NOMO-1 treated with dmso at 0.1 percent for 144 hours (cell line): Measurements from ENCODE around the gene HIPK1.

Experiments
- DNase-seq: peaks from one replicate; lab custom pipeline; 2025; ENCODE audit not compliant: unreplicated experiment; lab: John Stamatoyannopoulos, UW

Gene HIPK1

DNA sequence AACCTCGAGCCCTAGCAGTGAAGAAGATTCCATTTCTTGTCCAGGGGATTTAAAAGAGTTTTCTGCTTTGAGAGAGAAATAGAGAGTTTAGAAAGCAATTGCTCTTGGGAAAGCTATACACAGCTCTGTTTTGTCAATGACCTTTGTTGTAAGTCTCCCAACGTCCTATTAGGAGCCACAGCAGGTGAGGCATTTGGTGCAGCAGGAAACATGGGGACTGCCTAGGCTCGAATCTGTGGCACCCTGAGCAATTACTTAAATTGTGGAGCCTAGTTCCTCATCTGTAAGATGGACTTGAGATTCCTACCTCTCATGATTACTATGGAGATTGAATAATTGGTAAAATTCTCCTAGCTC lies 15.8 kb upstream of the HIPK1 start:
- DNase-seq: no peak

DNA sequence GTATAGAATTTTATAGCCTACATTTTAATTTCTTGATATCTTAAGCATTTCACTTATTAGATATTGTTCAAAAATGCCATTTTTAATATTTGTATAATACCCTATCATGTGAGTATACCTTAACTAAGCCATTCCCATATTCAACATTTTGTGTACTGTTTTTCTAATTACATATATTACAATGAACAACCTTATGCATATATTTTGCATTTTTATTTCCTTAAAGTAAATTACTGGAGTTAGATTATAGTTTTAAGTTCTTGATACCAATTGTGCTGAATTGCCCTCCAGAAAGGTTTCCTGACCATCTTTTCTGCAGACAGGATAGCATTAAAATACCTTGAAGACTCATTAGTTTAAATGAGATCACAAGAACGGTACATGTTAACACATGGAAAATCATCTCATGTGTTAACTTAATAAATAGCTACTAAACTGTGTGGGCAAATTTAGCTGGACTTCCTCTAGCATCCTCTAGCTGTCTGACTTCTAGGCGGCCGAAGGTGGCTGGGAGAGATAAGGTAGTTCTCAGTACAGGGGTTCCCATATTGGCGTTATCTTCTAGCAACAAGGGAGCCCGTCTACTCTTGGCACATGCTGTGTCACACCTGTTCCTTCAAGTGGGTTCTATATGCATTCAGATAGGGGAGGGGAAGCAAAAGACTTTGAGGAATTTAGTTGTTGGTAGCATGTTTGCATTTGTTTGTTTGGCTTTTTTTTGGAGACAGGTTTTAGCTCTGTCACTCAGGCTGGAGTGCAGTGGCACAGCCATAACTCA lies 15.0 kb upstream of the HIPK1 start:
- DNase-seq: no peak

DNA sequence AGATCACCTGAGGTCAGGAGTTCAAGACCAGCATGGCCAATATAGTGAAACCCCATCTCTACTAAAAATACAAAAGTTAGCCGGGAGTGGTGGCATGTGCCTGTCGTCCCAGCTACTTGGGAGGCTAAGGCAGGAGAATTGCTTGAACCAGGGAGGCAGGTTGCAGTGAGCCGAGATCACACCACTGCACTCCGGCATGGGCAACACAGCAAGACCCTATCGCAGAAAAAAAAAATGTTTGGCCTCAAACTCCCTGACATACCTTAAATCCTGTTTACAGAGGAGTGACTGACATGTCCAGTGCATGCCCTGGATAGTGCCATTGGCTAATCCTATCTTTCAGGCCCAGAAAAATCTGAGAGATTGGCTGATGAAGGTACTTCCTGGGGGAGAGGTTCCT lies 12.2 kb upstream of the HIPK1 start:
- DNase-seq: no peak

DNA sequence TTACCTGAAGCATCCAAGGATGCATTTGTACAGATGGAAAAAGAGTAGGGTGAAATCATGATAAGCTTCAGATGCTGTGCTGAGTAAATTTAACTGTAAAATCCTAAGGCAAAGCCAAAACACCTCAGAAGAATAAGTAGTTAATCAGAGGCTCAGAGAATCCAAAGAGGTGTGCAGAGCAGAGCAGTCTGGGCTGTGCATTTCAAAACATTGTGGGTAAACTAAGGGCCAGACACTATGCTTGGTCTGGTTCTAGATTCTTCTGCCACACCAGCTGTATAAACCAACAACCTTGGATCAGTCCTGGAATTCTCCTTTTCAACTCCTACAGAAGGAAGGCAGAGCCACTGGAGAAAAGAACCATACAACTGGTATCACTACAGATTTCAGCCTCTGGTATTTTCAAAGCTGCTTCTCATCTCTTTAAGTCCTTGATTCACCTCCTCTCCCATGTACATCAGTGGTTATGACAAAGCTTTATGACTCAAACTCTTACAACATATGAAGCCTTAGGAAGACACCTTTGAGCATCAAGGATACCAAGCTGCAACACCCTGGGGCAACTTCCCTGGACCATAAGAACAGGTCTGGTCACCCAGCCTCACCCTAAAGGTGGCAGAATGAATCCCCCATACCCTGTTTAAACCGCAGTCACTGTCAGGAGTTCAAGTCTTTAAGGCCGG lies 11.6 kb upstream of the HIPK1 start:
- no peak for DNase-seq

DNA sequence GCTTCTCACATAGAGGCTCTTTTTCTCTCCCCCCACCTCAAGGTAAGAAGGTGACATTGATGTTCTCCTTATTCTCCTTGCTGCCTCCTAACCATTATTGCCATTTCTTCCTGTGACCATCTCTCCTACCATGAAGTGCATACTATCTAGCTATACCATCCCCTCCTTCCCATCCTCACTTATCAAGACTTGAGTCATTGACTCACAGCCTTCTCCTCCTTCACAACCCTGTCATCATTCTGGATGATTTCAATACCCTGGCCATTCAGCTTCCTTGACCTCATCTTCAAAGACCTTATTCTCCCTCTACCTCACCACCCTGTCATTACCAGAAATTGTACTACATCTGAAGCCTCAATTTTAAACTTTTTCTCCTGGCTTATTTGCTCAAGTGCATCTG lies 10.9 kb upstream of the HIPK1 start:
- no peak for DNase-seq

DNA sequence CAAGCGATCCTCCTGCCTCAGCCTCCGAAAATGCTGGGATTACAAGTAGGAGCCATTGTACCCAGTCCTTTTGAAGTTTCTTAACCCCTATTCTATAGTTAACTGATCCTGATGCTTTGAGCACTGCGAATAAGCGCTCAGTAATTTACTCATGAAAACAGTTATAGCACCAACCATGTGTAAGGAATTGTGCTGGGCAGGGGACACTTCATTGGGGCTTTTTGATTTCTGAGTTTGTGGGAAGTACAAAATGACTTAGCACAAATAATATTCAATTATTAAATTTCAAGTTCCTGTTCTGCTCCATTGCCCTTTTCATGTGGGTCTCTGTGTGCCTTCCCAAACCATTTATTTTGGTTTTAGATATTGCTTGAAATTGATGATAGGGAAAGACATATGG lies 6.2 kb upstream of the HIPK1 start:
- no peak for DNase-seq

DNA sequence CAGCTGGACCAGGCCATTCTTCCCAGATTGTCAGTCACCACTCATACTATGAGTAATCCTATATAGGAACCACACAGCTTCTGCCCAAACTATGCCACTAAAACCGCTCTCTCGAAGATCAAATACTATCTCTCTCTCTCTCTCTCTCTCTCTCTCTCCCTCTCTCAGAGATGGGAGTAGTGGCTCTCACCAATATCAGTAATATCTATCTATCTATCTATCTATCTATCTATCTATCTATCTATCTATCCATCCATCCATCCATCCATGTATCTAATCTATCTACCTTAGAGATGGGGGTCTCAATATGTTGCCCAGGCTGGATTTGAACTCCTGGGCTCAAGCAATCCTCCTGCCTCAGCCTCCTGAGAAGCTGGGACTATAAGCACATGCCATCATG lies 4.7 kb upstream of the HIPK1 start:
- DNase-seq: no peak

DNA sequence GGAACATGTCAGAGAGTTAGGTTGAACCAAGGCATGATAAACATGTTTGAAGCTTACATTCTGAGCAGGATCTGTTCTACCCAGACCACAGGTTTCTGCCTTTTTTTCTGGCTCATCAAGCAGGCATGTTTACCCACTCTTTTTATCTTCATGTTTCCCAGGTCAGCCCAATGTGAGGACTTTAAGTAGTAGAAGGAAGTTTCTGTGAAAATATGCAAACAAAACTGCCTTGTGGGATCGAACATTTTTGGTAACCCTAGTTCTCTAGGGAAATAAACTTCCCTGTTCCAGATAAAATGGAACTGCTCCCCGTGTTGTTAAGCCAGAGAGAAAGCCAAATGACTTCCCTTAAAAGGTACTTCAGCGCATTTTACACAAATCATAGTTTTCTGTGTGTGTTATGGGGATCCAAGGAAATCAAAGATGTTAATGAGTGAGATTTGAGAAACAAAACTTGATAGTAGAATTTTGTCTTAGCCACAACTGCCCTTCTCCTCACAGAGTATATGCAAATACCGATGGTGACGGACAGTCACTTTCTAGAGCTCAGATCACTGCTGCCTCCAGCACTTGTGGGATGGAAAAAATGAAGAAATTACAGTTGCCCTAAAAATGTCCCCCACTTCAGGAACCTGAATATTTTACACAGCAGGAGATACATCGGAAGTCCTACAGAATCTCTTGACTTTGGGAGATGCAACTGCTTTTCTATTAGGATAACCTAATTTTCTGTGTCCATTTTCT lies 765 bp upstream of the HIPK1 start:
- no peak for DNase-seq

DNA sequence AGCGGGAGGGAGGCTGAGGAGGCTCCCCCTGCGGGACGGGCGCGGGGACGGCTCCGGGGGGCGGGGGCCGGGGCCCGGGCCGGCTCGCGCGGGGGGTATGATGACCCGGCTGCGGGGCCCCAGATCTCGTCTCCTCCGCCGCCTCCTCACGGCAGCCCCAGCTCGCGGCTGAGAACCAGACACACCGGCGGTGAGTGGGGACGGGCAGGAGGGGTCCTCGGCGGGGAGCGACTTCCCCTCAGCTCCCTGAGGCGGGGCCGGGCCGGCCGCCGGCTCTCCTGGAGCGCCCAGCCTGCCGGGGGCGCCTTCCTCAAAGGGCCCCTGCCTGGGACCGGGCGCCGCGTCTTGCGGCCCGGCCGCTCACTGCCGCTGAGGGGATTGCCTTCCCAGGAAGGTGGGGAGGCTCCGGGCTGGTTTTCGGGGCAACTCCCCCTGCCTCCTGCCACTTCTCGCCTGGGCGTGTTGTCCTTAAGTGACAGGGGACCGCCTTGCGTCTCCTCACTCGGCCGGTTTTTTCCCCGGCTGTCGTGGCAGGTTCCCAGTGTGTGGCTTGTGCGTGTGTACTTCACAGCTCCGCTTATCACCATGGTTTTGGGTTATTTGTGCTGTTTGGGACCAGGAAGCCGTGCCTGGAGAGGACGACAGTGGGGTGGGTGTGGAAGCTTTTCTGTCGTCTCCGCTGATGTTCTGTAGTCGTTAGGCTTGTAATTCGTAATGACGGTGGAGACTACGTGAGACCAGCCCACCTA lies 800 bp downstream of the HIPK1 start:
- no peak for DNase-seq

DNA sequence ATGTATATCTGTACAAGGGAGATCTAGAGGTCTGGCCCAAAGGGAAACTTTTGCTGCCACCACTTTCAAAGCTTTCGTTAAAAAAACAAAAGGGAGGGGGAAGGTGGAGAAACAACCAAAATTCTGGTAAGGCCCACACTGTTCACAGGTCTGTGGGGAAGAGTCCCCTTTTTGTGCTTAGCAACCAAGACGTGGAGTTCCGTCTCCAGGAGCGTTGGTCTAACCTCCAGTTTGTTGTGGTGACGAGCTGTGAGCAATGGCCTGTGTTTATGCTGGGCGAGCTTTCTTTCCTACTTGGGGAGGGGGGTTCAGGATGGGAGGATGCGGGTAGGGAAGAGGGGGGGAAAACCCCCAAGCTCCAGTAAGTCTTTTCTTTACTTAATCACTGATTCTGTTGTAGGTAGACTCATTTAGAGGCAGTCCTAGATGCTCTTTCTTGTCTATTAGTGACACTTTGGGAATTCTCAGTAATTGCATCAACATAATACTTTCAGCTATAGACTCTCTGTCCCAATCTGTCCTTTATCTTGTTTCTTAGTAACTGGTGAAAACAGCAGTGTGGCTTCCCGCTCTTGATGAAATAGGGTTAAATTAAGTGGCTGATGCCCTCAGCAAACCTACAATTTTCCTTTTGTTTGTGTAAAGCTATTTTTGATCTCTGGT lies 1.5 kb downstream of the HIPK1 start:
- DNase-seq: peak; percentile 13

DNA sequence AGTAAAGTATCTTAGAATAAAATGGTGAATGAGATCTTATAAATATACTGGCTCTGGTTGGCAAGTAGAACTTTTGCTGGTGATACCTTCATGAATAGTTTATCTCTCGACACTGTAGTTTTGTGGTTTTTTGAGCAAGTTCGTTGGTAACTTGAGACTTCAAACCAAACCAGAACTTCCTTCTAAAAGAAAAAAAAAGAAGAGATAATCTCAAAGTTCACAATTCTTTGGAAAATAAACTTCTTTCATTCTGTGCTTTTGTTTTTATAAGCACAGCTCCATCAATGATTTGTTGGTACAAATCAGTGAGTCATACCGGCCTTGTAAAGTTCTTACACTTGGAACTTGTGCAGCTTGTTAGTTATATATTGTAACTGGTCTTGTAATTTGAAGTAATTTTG lies 2.3 kb downstream of the HIPK1 start:
- no peak for DNase-seq

DNA sequence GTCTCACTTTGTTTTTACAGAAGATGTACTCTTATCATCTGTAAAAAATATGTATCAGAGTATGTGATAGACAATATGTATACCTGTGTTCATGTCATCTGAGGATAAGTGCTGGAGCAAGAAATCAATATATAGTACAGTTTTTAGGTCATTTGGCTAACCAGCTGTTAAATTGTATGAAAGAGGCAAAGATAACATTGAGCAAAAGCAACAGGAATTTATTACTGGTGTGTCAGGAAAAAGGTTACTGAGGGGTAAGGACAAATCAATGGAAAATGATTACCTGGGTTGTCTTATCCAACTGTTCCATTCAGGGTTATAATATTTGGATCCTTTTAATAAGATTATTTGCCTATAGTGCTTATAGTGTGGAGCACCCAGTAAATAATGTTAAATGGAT lies 4.9 kb downstream of the HIPK1 start:
- DNase-seq: no peak

DNA sequence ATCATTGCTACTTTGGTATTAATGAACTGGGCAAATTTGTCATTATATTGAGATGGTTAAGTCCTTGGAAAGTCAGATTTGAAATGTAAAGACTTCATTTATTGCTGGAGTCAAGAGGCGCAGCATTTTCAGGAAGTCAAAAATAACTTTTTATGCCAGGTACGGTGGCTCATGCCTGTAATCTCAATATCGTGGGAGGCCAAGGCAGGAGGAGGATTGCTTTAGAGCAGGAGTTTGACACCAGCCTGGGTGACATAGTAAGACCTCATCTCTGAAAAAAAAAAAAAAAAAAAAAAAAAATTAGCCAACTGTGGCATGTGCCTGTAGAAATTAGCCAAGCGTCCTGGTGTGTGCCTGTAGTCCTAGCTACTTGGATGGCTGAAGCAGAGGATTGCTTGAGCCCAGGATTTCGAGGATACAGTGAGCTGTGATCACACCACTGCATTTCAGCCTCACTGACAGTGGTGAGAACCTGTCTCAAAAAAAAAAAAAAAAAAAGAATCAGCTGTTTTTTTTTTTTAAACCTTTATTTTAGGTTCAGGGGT lies 5.5 kb downstream of the HIPK1 start:
- DNase-seq: no peak

DNA sequence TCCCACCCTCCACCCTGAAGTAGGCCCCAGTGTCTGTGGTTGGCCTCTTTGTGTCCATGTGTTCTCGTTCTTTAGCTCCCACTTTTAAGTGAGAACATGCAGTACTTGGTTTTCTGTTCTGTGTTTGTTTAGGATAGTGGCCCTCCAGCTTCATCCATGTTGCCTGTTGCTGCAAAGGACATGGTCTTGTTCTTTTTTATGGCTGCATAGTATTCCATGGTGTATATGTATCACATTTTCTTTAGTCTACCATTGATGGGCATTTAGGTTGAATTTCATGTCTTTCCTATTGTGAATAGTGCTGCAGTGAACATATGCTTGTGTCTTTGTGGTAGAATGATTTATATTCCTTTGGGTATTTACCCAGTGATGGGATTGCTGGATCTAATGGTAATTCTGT lies 6.1 kb downstream of the HIPK1 start:
- no peak for DNase-seq

DNA sequence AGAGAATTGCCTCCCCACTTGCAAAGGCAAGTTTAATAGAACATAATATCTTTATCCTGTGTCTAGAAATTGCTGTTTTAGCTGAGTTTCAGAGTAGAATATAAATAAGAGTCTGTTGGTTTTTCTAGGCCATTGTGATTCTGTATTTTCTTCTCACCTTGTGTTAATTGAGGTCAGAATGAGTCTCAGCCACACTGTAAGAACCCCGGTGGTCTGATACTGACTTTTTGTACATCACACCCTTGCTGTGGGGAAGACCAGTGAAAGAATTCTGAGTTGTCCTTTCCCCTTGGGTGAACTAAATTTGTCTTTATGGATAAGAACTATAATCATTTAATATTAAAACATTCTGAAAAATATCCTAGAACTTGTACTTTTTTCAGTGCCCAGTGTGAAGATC lies 6.8 kb downstream of the HIPK1 start:
- DNase-seq: no peak

DNA sequence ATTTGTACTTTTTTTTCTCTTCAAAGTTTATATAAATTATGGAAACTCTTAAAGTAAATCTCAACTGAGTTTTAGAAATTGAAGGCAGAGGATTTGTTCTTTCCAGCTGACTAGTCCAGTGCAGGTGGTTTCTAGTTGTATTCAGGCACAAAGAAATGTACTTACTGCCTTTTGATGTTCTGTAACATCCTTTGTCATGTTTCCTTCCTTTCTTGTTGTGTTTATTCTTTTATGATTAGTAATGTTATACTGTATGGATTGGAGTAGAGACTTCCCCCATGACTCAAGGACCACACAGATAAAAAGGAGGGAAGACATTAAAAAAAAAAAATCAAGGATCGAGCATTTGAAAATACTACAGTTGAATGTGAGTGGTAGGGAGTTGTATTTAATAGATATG lies 8.0 kb downstream of the HIPK1 start:
- no peak for DNase-seq

DNA sequence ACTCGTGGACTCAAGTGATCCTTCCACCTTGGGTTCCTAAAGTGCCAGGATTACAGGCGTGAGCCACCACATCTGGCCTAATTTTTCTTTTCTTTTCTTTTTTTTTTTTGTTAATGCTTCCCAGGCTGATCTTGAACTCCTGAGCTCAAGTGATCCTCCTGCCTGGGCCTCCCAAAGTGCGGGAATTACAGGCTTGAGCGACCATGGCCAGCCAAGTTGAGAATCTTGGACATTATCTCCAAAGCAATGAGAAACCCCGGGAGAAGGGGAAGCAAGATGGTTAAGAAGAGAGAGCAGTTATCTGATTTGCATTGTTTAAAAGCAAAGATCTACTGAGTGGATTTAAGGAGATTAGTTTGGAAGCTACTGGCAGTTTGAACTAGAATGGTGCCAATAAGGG lies 9.1 kb downstream of the HIPK1 start:
- no peak for DNase-seq

DNA sequence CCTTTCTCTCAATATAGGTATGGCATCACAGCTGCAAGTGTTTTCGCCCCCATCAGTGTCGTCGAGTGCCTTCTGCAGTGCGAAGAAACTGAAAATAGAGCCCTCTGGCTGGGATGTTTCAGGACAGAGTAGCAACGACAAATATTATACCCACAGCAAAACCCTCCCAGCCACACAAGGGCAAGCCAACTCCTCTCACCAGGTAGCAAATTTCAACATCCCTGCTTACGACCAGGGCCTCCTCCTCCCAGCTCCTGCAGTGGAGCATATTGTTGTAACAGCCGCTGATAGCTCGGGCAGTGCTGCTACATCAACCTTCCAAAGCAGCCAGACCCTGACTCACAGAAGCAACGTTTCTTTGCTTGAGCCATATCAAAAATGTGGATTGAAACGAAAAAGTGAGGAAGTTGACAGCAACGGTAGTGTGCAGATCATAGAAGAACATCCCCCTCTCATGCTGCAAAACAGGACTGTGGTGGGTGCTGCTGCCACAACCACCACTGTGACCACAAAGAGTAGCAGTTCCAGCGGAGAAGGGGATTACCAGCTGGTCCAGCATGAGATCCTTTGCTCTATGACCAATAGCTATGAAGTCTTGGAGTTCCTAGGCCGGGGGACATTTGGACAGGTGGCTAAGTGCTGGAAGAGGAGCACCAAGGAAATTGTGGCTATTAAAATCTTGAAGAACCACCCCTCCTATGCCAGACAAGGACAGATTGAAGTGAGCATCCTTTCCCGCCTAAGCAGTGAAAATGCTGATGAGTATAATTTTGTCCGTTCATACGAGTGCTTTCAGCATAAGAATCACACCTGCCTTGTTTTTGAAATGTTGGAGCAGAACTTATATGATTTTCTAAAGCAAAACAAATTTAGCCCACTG lies 11.5 kb downstream of the HIPK1 start:
- DNase-seq: peak; percentile 50

DNA sequence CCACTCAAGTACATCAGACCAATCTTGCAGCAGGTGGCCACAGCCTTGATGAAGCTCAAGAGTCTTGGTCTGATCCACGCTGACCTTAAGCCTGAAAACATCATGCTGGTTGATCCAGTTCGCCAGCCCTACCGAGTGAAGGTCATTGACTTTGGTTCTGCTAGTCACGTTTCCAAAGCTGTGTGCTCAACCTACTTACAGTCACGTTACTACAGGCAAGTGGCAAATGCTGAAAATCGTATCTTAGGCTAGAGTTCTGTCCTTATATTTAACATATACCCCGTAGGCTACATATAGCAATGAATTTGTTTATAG lies 12.1 kb downstream of the HIPK1 start:
- DNase-seq: no peak

DNA sequence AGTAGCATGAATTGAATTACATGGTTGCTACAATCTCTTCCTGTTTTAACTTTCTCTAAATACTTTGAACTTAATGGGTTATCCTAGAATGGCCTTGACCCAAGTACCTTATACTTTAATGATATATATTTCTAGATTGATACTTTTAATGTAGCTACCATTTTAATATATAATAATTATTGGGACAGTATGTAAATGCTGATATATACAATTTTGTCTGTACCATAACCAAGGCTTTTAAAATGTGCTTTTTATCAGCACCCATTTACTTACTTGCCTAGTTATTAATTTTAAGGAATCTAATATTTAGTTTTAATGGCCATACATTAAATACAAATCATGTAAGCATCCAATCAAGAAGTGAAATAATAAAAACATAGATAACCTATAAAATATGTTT lies 13.4 kb downstream of the HIPK1 start:
- DNase-seq: no peak
